GM23338 (cell line): ENCODE data around the gene DUSP10.

Experiments
- EZH2phosphoT487 ChIP-seq: fragments of 200-600 bp; sonication (generic); IDR thresholded peaks from one replicate; pipeline ENCODE4 v1.8.1; 2018; ENCODE audit warnings: antibody characterized with exemption; ENCODE audit not compliant: unreplicated experiment
- TF ChIP-seq, protein P1 (sequence below): IDR thresholded peaks from one replicate; pipeline ENCODE4 v1.6.1; 2018; ENCODE audit warnings: antibody characterized with exemption; ENCODE audit not compliant: unreplicated experiment

DNA sequence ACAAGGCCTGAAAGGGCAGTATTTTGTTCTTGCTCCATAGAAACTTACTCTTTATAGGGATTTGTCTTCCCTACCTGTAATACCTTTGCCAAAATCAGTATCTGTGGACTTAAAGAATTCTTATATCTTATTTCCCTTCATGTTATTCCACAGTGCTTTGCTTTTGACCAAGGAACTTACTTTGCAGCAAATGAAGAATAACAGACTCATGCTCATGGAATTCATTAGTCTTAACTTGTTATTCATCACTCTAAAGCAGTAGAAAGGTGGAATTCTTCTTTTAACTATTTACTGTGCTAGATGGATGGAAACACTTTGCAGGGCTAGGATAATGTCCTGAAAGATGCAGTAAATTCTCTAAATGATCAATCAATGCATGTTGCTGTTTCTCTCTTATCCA, 45.9 kb downstream of the DUSP10 start:
- TF ChIP-seq, protein P1, sequence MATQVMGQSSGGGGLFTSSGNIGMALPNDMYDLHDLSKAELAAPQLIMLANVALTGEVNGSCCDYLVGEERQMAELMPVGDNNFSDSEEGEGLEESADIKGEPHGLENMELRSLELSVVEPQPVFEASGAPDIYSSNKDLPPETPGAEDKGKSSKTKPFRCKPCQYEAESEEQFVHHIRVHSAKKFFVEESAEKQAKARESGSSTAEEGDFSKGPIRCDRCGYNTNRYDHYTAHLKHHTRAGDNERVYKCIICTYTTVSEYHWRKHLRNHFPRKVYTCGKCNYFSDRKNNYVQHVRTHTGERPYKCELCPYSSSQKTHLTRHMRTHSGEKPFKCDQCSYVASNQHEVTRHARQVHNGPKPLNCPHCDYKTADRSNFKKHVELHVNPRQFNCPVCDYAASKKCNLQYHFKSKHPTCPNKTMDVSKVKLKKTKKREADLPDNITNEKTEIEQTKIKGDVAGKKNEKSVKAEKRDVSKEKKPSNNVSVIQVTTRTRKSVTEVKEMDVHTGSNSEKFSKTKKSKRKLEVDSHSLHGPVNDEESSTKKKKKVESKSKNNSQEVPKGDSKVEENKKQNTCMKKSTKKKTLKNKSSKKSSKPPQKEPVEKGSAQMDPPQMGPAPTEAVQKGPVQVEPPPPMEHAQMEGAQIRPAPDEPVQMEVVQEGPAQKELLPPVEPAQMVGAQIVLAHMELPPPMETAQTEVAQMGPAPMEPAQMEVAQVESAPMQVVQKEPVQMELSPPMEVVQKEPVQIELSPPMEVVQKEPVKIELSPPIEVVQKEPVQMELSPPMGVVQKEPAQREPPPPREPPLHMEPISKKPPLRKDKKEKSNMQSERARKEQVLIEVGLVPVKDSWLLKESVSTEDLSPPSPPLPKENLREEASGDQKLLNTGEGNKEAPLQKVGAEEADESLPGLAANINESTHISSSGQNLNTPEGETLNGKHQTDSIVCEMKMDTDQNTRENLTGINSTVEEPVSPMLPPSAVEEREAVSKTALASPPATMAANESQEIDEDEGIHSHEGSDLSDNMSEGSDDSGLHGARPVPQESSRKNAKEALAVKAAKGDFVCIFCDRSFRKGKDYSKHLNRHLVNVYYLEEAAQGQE = no peak
- no peak for TF ChIP-seq EZH2phosphoT487
